ENCODE results near the gene PLCB3. TPM values are rescaled to one million over a fixed set of nuclear protein-coding genes. Genes with fewer than 3 reads are reported as not detected.

Gene PLCB3
- total RNA-seq, 1 donor: 25.3 TPM

GRCh38 chr11:64261556-64262080 is 10.3 kb downstream of the PLCB3 start:
- Histone ChIP-seq H2AFZ (ENCODE audit: low read length) (no peak overlapping the region), H3K4me1 (ENCODE audit: insufficient read depth, low read length) (peaks cover 6% of the 10 kb centered on the region), H3K79me2 (ENCODE audit: insufficient read depth, low read length) (no peaks in the 10 kb centered on the region), H3K4me3 (ENCODE audit: insufficient read depth, low read length) (no peak overlapping the region), H3K9me3 (ENCODE audit: low read depth, low read length) (no peaks in the 10 kb centered on the region), H3K36me3 (ENCODE audit: insufficient read depth, low read length) (peaks cover 49% of the 10 kb centered on the region), H4K20me1 (ENCODE audit: insufficient read depth, low read length) (no peaks in the 10 kb centered on the region), H3K27ac (ENCODE audit: low read depth, low read length) (no peak overlapping the region), H3K27me3 (ENCODE audit: insufficient read depth, low read length) (no peaks in the 10 kb centered on the region), H3K4me2 (ENCODE audit: insufficient read depth, low read length) (no peak overlapping the region)
- TF ChIP-seq CTCF (IDR thresholded peaks at IDR 0.05; ENCODE audit: extremely low read depth, low read depth, low read length): no peak
- peak; percentile 74 for DNase-seq (ENCODE audit: insufficient read length, low spot score, missing footprints)

GRCh38 chr11:64262271-64263002 is 11.1 kb downstream of the PLCB3 start:
- H4K20me1 ChIP-seq (ENCODE audit: insufficient read depth, low read length): no peaks in the 10 kb centered on the region
- no peak for TF ChIP-seq CTCF (IDR thresholded peaks at IDR 0.05; ENCODE audit: extremely low read depth, low read depth, low read length)
- H3K4me1 ChIP-seq (ENCODE audit: insufficient read depth, low read length): peaks cover 7% of the 10 kb centered on the region
- H3K27ac ChIP-seq (ENCODE audit: low read depth, low read length): peak overlapping the region; percentile 66
- no peak overlapping the region for H3K4me3 ChIP-seq (ENCODE audit: insufficient read depth, low read length)
- DNase-seq (ENCODE audit: insufficient read length, low spot score, missing footprints): peak; percentile 60
- H3K4me2 ChIP-seq (ENCODE audit: insufficient read depth, low read length): no peak overlapping the region
- H3K36me3 ChIP-seq (ENCODE audit: insufficient read depth, low read length): peaks cover 50% of the 10 kb centered on the region
- no peaks in the 10 kb centered on the region for H3K79me2 ChIP-seq (ENCODE audit: insufficient read depth, low read length)
- H3K27me3 ChIP-seq (ENCODE audit: insufficient read depth, low read length): no peaks in the 10 kb centered on the region
- H3K9me3 ChIP-seq (ENCODE audit: low read depth, low read length): no peaks in the 10 kb centered on the region
- H2AFZ ChIP-seq (ENCODE audit: low read length): no peak overlapping the region

DNA sequence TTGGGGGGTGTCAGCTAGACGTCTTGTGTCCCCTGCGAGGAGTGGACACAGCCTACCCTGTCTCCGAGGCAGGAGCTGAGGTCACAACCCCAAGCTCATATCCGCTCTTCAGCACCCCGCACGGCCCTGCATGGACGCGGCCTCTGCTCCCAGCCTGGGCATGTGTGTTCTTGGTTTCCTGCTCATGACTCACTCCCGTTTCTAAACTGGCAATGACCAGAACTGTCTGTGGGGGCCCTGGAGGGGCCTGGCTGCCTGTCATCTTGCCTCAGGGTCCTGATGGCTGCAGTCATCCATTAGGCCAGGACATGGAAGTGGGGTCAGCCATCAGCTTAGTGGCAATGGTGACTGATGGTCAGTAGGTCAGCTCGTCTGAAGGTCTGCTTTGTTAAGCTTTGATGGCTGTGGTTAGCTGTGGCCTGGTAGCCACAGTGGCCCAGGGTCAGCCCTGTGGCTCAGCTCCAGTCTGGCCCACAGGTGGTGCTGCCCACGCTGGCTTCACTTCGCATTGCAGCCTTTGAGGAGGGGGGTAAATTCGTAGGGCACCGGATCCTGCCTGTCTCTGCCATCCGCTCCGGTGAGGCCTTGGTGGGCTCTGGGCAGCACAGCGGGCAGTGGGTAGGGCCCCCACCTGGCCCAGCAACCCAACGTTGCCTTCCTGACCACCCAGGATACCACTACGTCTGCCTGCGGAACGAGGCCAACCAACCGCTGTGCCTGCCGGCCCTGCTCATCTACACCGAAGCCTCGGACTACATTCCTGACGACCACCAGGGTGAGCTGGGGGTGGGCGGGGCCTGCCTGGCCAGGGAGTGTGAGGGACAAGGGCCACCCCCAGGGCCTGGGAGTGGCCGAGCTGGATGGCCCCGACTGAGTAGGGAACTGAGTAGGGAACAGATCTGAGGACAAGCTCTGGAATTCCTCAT is 12.0 kb downstream of the PLCB3 start:
- no peak for TF ChIP-seq CTCF (IDR thresholded peaks at IDR 0.05; ENCODE audit: extremely low read depth, low read depth, low read length)
- no peak overlapping the region for H3K4me3 ChIP-seq (ENCODE audit: insufficient read depth, low read length)
- H3K9me3 ChIP-seq (ENCODE audit: low read depth, low read length): no peaks in the 10 kb centered on the region
- peak overlapping the region; percentile 66 for H3K27ac ChIP-seq (ENCODE audit: low read depth, low read length)
- H3K4me2 ChIP-seq (ENCODE audit: insufficient read depth, low read length): no peak overlapping the region
- DNase-seq (ENCODE audit: insufficient read length, low spot score, missing footprints): peak; percentile 90
- H3K4me1 ChIP-seq (ENCODE audit: insufficient read depth, low read length): peaks cover 15% of the 10 kb centered on the region
- no peaks in the 10 kb centered on the region for H3K79me2 ChIP-seq (ENCODE audit: insufficient read depth, low read length)
- no peak overlapping the region for H2AFZ ChIP-seq (ENCODE audit: low read length)
- H3K36me3 ChIP-seq (ENCODE audit: insufficient read depth, low read length): peaks cover 49% of the 10 kb centered on the region
- H3K27me3 ChIP-seq (ENCODE audit: insufficient read depth, low read length): no peaks in the 10 kb centered on the region
- no peaks in the 10 kb centered on the region for H4K20me1 ChIP-seq (ENCODE audit: insufficient read depth, low read length)

- TF ChIP-seq CTCF (IDR thresholded peaks at IDR 0.05; ENCODE audit: extremely low read depth, low read depth, low read length): no peak
- Histone ChIP-seq H3K79me2 (ENCODE audit: insufficient read depth, low read length) (no peaks in the 10 kb centered on the region), H3K27ac (ENCODE audit: low read depth, low read length) (no peak overlapping the region), H2AFZ (ENCODE audit: low read length) (no peak overlapping the region), H3K36me3 (ENCODE audit: insufficient read depth, low read length) (peaks cover 49% of the 10 kb centered on the region), H3K4me3 (ENCODE audit: insufficient read depth, low read length) (no peak overlapping the region), H3K9me3 (ENCODE audit: low read depth, low read length) (no peaks in the 10 kb centered on the region), H3K27me3 (ENCODE audit: insufficient read depth, low read length) (no peaks in the 10 kb centered on the region), H3K4me1 (ENCODE audit: insufficient read depth, low read length) (peaks cover 21% of the 10 kb centered on the region), H4K20me1 (ENCODE audit: insufficient read depth, low read length) (no peaks in the 10 kb centered on the region), H3K4me2 (ENCODE audit: insufficient read depth, low read length) (no peak overlapping the region)
- DNase-seq (ENCODE audit: insufficient read length, low spot score, missing footprints): peak; percentile 43
Observed at GRCh38 chr11:64263947-64264317, 12.6 kb downstream of the PLCB3 start.
